Iris pigment epithelial cell (primary cell): ENCODE data around the gene CAMSAP2.
A peak's percentile ranks its signal among the peaks of the same experiment; 100 is the strongest.
"Not testable (repeated sequence)": the region's sequence is repeated elsewhere in the genome, so short reads cannot be mapped to it uniquely, and the experiment has no call there.

Experiments used
- DNase-seq: peaks from one replicate; pipeline ENCODE4 v3.0.0-alpha.2; 2011; ENCODE audit warnings: low read depth

The CAMSAP2 gene

DNA sequence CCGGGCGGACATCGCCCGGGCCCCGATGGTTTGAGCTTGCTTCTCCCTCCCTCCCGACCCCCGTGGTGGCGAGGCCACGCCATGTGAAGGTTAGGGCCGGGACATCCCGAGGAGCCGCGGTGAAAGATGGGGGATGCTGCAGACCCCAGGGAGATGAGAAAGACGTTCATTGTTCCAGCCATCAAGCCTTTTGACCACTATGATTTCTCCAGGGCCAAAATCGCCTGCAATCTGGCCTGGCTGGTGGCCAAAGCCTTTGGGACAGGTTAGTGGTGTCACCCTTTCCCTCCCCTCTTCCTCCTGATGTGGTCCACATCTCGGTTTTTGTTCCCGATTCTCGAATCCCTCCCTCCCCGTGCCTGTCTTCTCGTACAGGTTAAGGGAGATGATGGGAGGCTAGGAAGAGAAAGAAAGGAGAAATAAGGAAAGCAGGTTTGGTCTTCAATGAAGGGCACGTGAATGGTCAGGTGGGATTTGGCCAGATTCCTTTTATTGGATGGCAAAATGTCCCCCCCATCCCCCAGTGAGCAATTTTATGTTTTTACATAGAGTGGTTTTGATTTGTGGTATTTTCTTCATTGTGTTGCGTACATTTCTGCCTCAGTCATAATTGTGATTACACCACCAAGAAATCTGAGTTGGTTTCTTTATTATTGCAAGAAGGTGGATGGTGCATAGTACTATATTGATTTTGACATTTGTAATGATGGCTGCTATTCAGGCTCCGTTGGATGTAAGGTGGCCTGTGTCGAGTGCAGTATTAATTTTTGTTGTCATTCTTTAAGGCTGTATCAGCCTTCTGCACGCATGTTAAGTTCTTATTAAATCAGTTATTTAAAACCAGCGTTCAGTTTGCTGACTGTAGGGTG is 1.2 kb downstream of the CAMSAP2 start:
- DNase-seq, result peak; percentile 48

DNA sequence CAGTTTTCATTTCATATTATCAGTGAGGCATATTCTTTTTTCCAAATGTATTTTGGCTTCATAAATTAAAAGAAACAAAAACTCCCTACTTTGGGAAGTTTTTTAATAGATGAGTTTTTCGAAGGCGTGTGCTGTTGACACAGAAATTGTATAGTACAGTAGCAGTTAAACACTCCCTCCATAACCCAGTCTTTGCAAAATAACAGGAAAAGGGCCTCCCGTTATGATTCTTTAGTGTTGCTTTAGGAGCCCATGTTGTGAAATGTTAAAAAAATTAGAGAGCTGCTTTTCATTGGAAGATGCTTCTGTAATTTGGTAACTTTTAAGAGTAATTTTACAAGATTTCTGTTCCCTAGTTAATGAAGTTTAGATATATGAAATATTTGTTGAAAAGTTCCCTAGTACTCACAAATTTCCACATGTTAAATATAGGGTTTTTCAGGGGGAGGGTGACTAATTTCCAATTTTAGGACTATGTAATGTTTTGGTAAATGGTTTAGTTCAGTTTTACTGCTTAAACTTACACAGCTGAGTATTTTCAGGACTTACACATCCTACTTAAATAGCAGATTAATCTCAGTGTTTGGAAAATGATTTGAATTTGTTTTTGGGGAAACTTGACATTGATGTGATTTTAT is 2.0 kb downstream of the CAMSAP2 start:
- no peak for DNase-seq

DNA sequence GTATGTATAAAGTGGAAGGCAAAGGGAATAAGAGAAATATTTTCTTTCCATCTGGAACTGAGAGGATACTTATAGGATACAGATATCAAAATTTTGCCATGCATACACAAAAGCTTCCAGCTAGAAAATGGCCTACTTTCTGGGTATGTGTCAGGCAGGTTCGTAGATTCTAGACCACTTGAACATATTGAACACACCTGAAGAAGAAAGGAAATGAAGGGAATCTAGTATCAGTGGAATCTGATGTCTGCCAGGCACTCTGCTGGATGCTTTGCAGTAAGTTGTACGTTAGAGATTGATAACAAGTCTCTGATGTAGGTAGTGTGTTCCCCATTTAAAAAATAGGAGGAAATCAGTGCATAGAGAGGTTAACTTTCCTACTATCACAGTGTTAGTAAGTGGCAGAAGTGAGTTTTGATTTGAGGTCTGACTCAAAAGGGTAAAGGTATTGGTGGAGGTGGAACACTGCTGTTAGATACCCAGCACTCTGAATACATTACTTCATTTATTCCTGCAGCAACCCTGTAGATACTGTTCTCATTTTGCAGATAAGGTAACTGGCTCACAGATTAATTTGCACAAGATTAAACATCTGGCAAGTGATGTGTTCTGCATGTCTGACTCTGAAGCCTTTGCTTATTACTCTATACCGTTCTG is 3.0 kb downstream of the CAMSAP2 start:
- DNase-seq, result no peak

DNA sequence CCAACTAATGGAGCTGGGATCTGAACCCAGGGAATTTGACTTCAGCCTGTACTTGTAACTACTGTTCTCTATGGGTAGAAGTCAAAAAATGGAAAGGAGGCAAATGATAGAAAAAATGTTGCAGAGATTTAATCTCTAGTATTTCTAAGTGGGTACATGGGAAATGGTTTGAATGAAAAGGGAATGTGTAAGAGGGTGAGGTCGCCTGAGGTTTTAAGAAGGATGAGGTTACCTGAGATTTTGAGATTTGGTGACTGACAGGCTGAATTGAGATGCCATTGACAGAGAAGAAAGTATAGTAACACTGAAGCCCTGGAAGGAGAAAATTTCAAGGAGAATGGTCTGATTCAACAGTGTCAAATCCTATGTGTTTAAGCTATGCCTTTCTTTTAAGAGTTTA is 5.5 kb downstream of the CAMSAP2 start:
- DNase-seq, result no peak

DNA sequence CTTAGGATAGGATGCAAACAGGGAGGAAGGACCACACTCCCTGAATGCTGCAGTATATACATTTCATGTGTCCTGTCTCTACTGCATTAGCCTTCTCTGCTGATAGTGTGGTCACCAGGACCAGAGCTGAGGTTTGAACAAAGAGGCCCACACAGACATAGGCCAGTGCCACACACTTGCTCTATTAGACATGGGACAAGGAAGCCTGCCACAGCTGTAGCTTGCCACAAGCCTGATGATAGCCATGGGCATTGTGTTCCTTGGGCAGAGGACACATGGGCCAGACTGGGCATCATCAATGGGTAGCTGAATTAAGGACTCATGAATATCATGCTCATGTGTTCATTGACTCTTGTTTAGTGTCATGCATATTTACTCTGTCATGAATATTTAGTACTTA is 10.4 kb downstream of the CAMSAP2 start:
- no peak for DNase-seq

DNA sequence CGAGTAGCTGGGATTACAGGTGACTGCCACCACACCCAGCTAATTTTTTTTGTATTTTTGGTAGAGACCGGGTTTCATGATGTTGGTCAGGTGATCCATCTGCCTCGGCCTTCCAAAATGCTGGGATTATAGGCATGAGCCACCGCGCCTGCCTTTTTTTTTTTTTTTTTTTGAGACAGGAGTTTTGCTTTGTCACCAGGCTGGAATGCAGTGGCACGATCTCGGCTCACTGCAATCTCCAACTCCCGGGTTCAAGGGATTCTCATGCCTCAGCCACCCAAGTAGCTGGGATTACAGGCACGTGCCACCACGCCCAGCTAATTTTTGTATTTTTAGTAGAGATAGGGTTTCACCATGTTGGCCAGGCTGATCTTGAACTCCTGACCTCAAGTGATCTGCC is 12.1 kb downstream of the CAMSAP2 start:
- DNase-seq, result not testable (repeated sequence)

DNA sequence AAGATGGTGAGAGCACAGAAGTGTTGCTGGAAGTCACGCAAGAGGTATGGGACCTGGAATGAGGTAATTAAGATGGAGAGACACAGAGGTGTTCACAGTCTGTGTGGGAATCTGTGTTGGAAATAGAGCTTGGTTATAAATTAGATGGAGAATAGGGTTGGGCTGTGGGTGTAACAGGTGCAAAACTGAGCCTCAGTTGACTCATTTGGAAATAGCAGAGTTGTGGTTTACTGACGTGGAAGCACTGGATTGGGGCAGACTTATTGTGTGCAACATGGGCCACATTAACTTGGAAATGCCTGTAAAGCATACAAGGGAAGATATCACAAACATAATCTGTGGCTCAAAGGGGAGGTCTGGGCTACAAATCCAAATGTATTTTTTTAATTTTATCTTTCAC is 13.0 kb downstream of the CAMSAP2 start:
- no peak for DNase-seq

DNA sequence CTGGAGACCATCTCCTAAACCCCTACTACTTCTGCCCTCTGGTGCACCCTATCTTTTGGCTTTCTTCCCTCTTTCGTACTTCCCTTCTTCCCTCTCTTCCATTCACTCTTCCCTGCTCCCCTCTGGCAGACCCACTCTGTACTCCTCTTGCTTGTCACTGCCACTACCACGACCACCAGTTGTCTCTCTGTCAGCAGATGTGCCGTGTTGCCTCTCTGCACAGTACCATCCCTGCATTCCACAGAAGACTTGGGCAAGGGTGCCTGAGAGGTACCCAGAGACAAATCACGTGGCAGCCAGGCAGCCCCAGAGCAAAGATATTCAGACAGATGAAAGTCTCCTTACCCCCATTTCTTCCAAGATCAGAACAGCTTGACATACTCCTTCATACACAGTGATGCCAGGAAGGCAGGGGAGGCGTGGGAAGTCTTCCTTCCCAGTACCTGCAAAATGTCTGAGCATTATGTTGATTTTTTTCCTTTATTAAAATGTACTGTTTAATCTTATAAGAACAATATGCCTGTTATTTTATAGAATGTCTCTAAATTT is 15.0 kb downstream of the CAMSAP2 start:
- no peak for DNase-seq

DNA sequence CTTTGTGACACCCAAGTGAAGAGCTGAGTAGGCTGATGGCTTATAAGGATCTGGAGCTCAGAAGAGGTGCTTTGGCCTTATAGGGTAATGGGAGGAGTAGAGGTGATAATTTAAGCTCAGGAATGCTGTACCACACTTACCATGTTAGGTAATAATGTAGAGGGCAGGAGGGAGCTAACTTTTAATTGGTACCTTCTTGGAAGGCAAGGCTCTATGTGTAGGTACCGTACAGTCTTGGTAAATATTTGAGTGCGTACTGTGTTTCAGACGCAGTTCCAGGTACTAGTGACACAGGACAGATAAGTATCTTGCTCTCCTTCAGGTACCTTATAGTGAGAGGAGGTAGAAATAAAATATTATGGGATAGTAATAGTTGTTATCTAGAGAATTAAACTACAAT is 16.8 kb downstream of the CAMSAP2 start:
- DNase-seq, result no peak

DNA sequence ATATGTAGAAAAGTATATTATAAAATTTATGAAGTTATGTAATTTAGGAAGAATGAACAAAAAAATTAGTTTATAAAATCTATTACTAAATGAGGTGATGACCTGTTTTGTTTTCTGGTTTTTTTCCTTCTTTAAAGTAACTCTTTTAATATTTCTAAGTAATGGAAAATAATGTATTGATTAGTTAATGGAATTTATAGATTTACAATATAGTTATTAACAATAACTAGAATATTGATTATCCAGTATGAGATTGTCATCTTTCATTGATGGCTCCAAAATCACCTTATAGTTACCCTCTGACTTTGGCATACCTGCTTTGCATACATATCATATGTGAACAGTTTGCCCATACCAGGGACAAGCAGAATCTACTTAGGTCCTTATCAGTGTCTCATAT is 23.4 kb downstream of the CAMSAP2 start:
- no peak for DNase-seq

DNA sequence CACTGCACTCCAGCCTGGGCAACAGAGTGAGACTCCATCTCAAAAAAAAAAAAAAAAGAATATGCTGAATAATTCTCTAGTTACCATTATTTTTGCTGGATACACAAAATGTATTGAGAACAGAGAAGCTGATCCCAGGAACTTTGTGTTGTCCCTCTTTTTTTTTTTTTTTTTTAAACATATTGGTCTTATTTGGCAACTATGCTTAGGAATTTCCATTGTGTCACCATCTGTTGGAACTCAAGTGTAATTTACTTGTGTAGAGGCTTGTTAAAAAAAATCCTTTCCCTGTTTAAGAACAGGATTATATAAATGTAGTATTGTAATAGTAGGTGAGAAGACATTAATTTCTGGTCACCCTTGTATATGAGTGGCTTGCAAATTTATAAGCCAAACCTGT is 28.6 kb downstream of the CAMSAP2 start:
- peak; percentile 30 for DNase-seq

DNA sequence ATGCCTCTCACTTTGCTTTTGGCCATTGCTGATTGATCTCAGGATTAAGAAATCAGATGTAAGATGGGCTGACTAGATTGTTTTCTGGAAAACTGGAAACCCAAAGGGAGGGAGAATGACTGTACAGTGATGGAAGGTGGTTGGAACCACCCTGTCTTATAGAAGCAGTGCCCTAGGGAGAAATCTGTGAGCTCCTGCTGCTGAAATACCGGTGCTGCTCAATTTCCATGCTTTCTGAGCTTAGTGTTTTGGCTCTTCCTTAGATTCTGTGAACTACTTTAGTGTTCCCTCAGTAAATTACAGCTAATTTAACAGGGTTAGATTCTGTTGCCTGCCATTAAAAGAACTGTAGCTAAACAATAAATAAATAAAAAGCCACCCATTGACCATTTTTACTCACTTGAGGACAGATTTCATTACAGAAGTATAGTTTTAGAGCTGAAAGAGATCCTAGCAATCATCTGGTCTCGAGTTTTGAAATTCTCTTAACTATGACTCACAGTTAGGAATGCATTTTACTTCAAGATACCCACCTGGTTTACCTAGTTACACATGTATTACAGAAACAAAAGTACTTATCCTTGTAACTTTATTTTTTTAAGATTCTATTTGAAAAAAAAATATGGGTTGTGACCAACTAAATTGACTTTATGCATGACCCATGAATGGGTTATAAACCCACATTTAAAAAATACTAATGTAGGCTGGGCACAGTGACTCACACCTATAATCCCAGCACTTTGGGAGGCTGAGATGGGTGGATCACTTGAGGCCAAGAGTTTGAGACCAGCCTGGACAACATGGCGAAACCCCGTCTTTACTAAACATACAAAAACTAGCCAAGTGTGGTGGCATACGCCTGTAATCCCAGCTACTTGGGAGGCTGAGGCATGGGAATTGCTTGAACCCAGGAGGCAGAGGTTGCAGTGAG is 33.2 kb downstream of the CAMSAP2 start:
- peak; percentile 30 for DNase-seq

DNA sequence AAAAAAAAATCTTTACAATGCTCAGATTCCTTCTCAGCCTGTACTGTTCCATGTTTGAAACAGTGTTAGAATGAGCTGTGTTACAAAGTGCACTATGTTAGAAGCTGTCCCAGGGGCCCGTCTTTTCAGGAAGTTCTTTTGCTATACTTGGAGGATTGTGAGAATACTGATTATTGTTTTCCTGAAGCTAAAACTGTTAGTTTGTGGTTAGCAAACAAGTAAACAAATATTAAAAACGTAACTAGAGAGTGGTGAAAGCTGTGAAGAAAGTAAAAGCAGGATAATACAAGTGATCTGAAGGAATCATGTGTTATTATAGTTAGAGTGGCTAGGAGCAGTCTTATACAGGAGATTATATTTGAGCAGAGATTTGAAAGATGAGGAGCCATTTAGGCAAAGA is 35.6 kb downstream of the CAMSAP2 start:
- no peak for DNase-seq

DNA sequence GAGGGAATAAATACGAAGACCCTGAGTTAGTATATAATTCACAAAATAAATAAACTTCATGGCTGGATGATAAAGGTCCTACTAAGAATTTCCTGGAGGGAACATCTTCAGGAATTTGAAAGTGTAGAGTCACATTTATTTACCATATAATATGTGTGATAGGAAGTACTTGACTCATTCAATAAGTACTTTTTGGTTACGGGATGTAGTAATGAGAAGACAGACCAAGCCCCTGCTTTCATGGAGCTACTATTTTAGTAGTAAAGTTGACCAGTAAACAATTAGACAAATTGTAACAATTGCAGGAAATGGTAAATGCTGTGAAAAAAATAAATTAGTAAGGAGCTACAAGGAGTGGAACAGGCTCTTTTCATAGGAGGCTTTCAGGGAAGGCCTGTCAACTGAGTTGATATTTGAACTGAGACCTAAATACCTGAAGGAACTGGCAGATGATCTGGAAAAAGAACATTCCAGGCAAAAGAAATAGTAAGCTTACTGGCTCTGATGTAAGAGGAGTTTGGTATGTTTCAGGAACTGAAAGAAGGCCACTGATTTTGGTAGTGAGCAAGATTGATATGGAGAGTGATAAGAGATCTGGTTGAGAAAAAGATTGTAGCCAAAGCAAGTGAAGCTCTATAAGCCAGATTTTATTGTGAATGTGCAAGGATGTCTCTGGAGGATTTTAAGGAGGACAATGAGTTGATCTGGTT is 36.2 kb downstream of the CAMSAP2 start:
- peak; percentile 51 for DNase-seq

DNA sequence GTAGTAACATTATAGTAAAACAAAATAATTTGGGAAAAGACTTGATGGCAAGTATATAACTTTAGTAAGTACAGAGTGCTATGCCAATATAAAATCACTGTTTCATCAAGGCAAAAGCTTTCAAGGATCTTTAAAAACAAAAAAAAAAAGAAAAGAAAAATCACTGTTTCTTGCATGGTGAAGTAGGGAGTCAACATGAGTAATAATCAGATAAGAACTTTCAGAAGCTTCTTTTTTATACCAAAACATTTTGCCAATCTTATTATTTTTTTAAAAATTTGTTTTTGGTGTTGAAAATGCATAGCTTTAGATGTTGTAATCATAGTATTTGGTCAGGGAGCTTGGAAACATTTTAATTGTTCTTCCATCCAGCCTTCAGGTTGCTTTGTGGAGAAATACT is 37.2 kb downstream of the CAMSAP2 start:
- DNase-seq, result peak; percentile 17

DNA sequence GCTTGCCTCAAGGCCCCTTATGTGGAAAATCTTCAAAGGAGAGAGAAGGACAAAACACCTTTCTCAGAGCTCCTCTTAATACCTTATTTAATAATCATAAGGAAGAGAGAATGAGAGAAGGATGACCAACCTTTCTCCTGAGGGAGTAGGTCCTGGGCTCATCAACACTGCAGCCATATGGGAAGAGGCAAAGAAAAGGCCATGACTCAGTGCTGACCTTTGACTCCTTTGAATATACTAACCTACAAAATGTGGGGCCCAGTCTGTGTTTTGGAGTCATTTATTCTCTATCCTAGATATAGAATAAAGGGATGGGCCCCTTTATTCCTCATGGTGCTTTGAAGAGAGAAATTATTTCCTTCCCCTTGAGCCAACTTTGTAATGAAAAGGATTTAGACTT is 38.3 kb downstream of the CAMSAP2 start:
- peak; percentile 24 for DNase-seq

DNA sequence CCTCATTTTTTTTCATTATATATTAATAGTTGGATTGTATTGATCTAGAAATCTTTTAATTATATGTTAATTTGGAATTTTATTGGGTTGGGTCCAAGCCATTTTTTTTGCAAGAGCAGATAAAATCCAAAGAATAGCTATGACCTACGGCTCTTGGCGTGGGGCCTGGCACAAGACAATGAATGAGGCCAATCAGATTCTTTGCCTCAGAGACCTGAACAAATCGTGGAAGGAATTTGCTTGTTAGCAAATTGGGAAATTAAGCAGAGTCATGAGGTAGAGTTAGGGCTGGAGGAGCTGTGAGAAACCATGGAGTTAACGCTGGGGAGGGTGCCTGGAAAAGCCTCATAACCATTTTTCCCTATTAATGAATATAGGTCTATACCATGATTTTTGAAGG is 40.1 kb downstream of the CAMSAP2 start:
- no peak for DNase-seq

DNA sequence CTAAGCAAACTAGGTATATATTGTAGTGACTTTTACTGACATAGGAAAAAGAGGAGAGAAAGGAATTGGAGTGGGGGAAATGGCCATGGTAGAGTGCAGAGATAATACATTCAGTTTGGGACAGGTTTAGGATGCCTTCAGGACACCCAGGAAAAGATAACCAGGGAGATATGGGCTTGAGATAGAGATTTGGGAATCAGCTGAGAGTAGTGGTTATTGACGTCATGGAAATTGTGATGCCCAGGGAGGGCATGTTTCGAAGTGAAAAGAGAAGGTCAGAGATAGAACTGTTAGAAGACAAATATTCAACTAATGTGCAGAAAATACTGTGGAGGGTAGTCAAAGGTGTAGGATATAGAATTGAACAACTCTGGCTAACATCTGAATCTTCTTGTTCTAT is 40.6 kb downstream of the CAMSAP2 start:
- DNase-seq, result no peak

DNA sequence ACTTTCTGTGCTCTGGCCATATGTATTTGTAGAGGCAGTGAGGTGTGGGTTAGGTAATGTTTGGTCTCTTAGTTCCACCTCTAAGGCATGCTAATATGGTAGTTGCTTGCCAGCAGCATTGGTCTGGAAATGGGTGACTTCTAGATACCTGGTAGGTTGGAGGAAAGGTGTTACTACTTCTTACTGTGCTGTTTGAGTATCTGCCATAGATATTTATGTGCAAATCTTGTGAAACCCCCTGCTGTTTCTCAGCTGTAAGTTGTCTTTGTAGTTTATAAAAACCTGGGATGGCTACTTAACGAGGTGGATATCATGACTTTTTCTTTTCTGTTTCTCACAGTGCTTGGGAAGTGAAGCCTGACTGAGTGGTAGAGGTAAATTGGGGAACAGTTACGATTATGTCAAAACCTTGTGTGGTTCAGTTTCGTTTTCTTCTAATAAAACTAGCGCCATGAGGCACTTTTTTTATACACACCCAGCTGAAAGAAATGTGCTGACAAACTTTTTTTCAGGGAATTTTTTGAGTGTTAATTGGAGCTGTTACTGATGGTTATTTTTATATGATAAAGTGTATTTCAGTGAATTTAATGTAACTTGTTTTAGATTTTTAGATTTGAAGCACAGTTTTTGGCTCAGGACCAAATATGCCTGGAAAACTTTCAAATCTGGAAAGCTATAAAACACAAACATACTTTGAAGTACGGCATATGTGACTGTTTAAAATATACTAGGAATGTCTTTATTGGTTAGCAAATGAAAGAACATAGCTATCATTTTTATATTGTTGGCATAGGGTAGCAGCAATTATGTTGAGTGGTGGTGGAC is 42.1 kb downstream of the CAMSAP2 start:
- DNase-seq, result peak; percentile 54

DNA sequence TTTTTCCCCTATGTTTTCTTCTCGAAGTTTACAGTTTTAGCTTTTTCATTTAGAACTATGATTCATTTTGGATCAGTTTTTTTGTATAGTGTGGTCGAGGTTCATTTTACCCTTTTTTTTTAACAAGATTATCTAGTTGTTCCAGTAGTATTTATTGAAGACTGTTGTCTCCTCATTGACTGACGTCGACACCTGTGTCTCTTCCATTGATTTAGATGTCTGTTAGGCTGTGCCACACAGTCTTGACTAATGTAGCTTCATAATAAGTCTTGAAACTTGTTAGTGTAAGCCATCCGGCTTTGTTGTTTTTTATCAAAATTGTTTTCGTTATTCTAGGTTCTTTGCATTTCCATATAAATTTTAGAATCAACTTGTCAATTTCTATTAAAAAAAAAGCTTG is 45.2 kb downstream of the CAMSAP2 start:
- no peak for DNase-seq
